ENCODE data around the gene PTPRD.

PTPRD gene

GRCh38 chr9:9492506-9492905, 1120.3 kb downstream of the PTPRD start:
- ChIA-PET POLR2A (no interaction called here), CTCF (interaction anchor here (0.6 kb wide), 1 partner anchor 28 kb away, joined by 3 read pairs; no protein-coding TSS in a partner anchor)
- Histone ChIP-seq H3K4me3 (ENCODE audit: low read depth, low read length) (no peak overlapping the region), H3K36me3 (ENCODE audit: control insufficient read depth in 2 of 2, insufficient read depth in 1 of 2, low read length in 2 of 2) (no peaks in the 10 kb centered on the region), H3K4me1 (ENCODE audit: control insufficient read depth, insufficient read depth, low read length) (no peaks in the 10 kb centered on the region), H3K9me3 (ENCODE audit: control insufficient read depth, insufficient read depth, low read depth, low read length) (no peaks in the 10 kb centered on the region), H3K27ac (ENCODE audit: extremely low read depth, low read depth, low read length) (no peak overlapping the region)
- TF ChIP-seq ZNF274 (IDR thresholded peaks at IDR 0.05; ENCODE audit: low read length) (no peak), ZNF274 (tag by site-specific recombination; IDR thresholded peaks at IDR 0.05; ENCODE audit: borderline replicate concordance) (no peak), ZNF768 (tag by site-specific recombination; IDR thresholded peaks at IDR 0.05) (no peak), ZNF324 (tag by site-specific recombination; IDR thresholded peaks at IDR 0.05) (no peak), ZNF174 (tag by site-specific recombination; IDR thresholded peaks at IDR 0.05) (no peak), PRDM10 (tag by site-specific recombination; IDR thresholded peaks at IDR 0.05) (no peak), ZNF548 (tag by site-specific recombination; IDR thresholded peaks at IDR 0.05) (no peak), GFI1B (tag by site-specific recombination; IDR thresholded peaks at IDR 0.05) (no peak), ZNF302 (tag by site-specific recombination; IDR thresholded peaks at IDR 0.05; ENCODE audit: low read depth) (no peak), CTCF (tag by site-specific recombination; IDR thresholded peaks at IDR 0.05) (no peak), OVOL3 (tag by site-specific recombination; IDR thresholded peaks at IDR 0.05) (no peak), ZNF785 (tag by site-specific recombination; IDR thresholded peaks at IDR 0.05) (no peak), ZSCAN30 (tag by site-specific recombination; IDR thresholded peaks at IDR 0.05) (no peak), ZNF114 (tag by site-specific recombination; IDR thresholded peaks at IDR 0.05) (no peak), ZNF623 (tag by site-specific recombination; IDR thresholded peaks at IDR 0.05) (no peak), PBX3 (CRISPR knock-in tag; IDR thresholded peaks at IDR 0.05) (no peak), HOXA7 (CRISPR knock-in tag; IDR thresholded peaks at IDR 0.05; ENCODE audit: borderline replicate concordance) (no peak), ZNF621 (tag by site-specific recombination; IDR thresholded peaks at IDR 0.05) (no peak)

GRCh38 chr9:9489183-9489582, 1123.6 kb downstream of the PTPRD start:
- ChIA-PET CTCF (interaction anchor here (0.7 kb wide), 1 partner anchor 454 kb away, joined by 3 read pairs; no protein-coding TSS in a partner anchor), POLR2A (no interaction called here)
- Histone ChIP-seq H3K4me3 (ENCODE audit: low read depth, low read length) (no peak overlapping the region), H3K36me3 (ENCODE audit: control insufficient read depth in 2 of 2, insufficient read depth in 1 of 2, low read length in 2 of 2) (no peaks in the 10 kb centered on the region), H3K27ac (ENCODE audit: extremely low read depth, low read depth, low read length) (no peak overlapping the region), H3K9me3 (ENCODE audit: control insufficient read depth, insufficient read depth, low read depth, low read length) (no peaks in the 10 kb centered on the region), H3K4me1 (ENCODE audit: control insufficient read depth, insufficient read depth, low read length) (no peaks in the 10 kb centered on the region)
- no peak for TF ChIP-seq ZNF660 (tag by site-specific recombination; IDR thresholded peaks at IDR 0.05)
- TF ChIP-seq KLF1 (tag by site-specific recombination; IDR thresholded peaks at IDR 0.05) = no peak
- no peak for TF ChIP-seq KLF8 (tag by site-specific recombination; IDR thresholded peaks at IDR 0.05)
- TF ChIP-seq ZNF48 (tag by site-specific recombination; IDR thresholded peaks at IDR 0.05) = no peak
- TF ChIP-seq SP3 (tag by site-specific recombination; IDR thresholded peaks at IDR 0.05) = no peak
- no peak for TF ChIP-seq INSM2 (tag by site-specific recombination; IDR thresholded peaks at IDR 0.05)
- TF ChIP-seq ZFP41 (tag by site-specific recombination; IDR thresholded peaks at IDR 0.05; ENCODE audit: borderline replicate concordance) = no peak
- no peak for TF ChIP-seq ZNF704 (tag by site-specific recombination; IDR thresholded peaks at IDR 0.05)
- TF ChIP-seq ZNF548 (tag by site-specific recombination; IDR thresholded peaks at IDR 0.05) = no peak
- no peak for TF ChIP-seq ZNF132 (tag by site-specific recombination; IDR thresholded peaks at IDR 0.05; ENCODE audit: borderline replicate concordance)
